Neuronal stem cell (in vitro differentiated cells): ENCODE measurements around the gene TCAP.

ENCODE experiments used
- DNase-seq: peaks from one replicate; pipeline ENCODE4 v3.0.0-alpha.2; 2013; ENCODE audit warnings: low spot score
- H2AFZ ChIP-seq: one replicate; pipeline ENCODE4 v1.6.1; 2013; ENCODE audit warnings: mild to moderate bottlenecking, low read length, inconsistent platforms
- H2AK5ac ChIP-seq: 2 replicates; pipeline ENCODE4 v1.6.1; 2013; ENCODE audit warnings: low read depth, mild to moderate bottlenecking, inconsistent platforms, low read length, moderate library complexity, mixed read lengths
- H2BK120ac ChIP-seq: 2 replicates; pipeline ENCODE4 v1.6.1; 2013; ENCODE audit warnings: low read depth, mild to moderate bottlenecking, inconsistent platforms, low read length, moderate library complexity, mixed read lengths
- H2BK12ac ChIP-seq: one replicate; pipeline ENCODE4 v1.6.1; 2013; ENCODE audit warnings: low read length, inconsistent platforms
- H2BK15ac ChIP-seq: 2 replicates; pipeline ENCODE4 v1.6.1; 2013; ENCODE audit warnings: mild to moderate bottlenecking, low read length, inconsistent platforms, mixed read lengths
- H2BK5ac ChIP-seq: one replicate; pipeline ENCODE4 v1.6.1; 2013; ENCODE audit warnings: inconsistent platforms, mild to moderate bottlenecking, low read length, moderate library complexity
- H3K14ac ChIP-seq: one replicate; pipeline ENCODE4 v1.6.1; 2013; ENCODE audit warnings: low read length, inconsistent platforms
- H3K18ac ChIP-seq: 2 replicates; pipeline ENCODE4 v1.6.1; 2013; ENCODE audit warnings: low read length, inconsistent platforms
- H3K23ac ChIP-seq: 2 replicates; pipeline ENCODE4 v1.6.1; 2013; ENCODE audit warnings: low read depth, mild to moderate bottlenecking, mixed read lengths, low read length, inconsistent platforms; ENCODE audit not compliant: poor library complexity
- H3K27ac ChIP-seq: replicated peaks from 3 replicates; pipeline ENCODE4 v1.5.1; 2013; ENCODE audit warnings: low read length, inconsistent platforms
- H3K27me3 ChIP-seq, 3 experiments: 2 replicates each; pipeline ENCODE4 v1.6.1; 2013; ENCODE audit warnings: low read length in 3 of 3, mild to moderate bottlenecking in 2 of 3, inconsistent platforms in 1 of 3, low read depth in 1 of 3, mixed read lengths in 1 of 3, moderate library complexity in 1 of 3; ENCODE audit not compliant: control insufficient read depth in 3 of 3, insufficient read depth in 3 of 3
- H3K36me3 ChIP-seq, 2 donors: replicated peaks in 1 of 2; 2 replicates each; pipeline ENCODE4 v1.6.1; 2013; ENCODE audit warnings: low read length in 2 of 2; ENCODE audit not compliant: control insufficient read depth in 2 of 2, insufficient read depth in 2 of 2
- H3K4ac ChIP-seq: 2 replicates; pipeline ENCODE4 v1.6.1; 2013; ENCODE audit warnings: inconsistent platforms, mild to moderate bottlenecking, low read length, moderate library complexity
- H3K4me1 ChIP-seq, 2 donors: 1 replicate in 1 of 2; 2 replicates in 1 of 2; pipeline ENCODE4 v1.6.1; 2013; ENCODE audit warnings: low read length in 2 of 2, low read depth in 1 of 2; ENCODE audit not compliant: control insufficient read depth in 2 of 2, insufficient read depth in 1 of 2
- H3K4me2 ChIP-seq: one replicate; pipeline ENCODE4 v1.6.1; 2013; ENCODE audit warnings: mild to moderate bottlenecking, low read length, inconsistent platforms; ENCODE audit not compliant: insufficient read depth, poor library complexity, severe bottlenecking
- H3K4me3 ChIP-seq, 2 donors: 2 replicates each; pipeline ENCODE4 v1.5.1; 2013; ENCODE audit warnings: low read length in 2 of 2, mild to moderate bottlenecking in 2 of 2, inconsistent platforms in 1 of 2, moderate library complexity in 1 of 2
- H3K79me1 ChIP-seq: one replicate; pipeline ENCODE4 v1.6.1; 2013; ENCODE audit warnings: low read depth, mild to moderate bottlenecking, inconsistent platforms, low read length, moderate library complexity
- H3K9ac ChIP-seq: one replicate; pipeline ENCODE4 v1.6.1; 2013; ENCODE audit warnings: mild to moderate bottlenecking, low read depth, low read length, inconsistent platforms; ENCODE audit not compliant: poor library complexity
- H3K9me3 ChIP-seq, 2 donors: replicated peaks in 1 of 2; 2 replicates each; pipeline versions ENCODE3 to v1.6.1; 2013; ENCODE audit warnings: low read length in 2 of 2, mild to moderate bottlenecking in 2 of 2, inconsistent platforms in 1 of 2, low read depth in 1 of 2, mixed read lengths in 1 of 2, moderate library complexity in 1 of 2; ENCODE audit not compliant: control insufficient read depth in 2 of 2, insufficient read depth in 1 of 2
- H4K8ac ChIP-seq: one replicate; pipeline ENCODE4 v1.6.1; 2013; ENCODE audit warnings: low read depth, mild to moderate bottlenecking, inconsistent platforms, low read length, moderate library complexity
- H4K91ac ChIP-seq: one replicate; pipeline ENCODE4 v1.6.1; 2013; ENCODE audit warnings: low read length, low read depth, mild to moderate bottlenecking, inconsistent platforms; ENCODE audit not compliant: poor library complexity
- WGBS, 2 donors: extraction: QIAGEN DNeasy Blood & Tissue Kit; methylation state at CpG; one replicate each; pipeline ENCODE4 v1.1.7; 2013; ENCODE audit warnings: missing lambda C conversion rate in 2 of 2, mixed read lengths in 1 of 2; ENCODE audit not compliant: insufficient read length in 2 of 2, insufficient replicate concordance in 1 of 2; ENCODE audit errors: extremely low coverage in 2 of 2; 5-methylcytosine and 5-hydroxymethylcytosine counted together

TCAP gene

GRCh38 chr17:39687546-39688474 lies 22.7 kb downstream of the TCAP start, which contains the start of gene PGAP3:
Gene PGAP3 (minus strand): TSS chr17:39688057. CDS start chr17:39688014, 43 bp downstream.
- Histone ChIP-seq H2BK120ac (peak within 1 kb of the TSS; percentile 53), H3K18ac (peak within 1 kb of the TSS; percentile 99), H3K27ac (peak within 1 kb of the TSS; percentile 100), H2AFZ (peak within 1 kb of the TSS; percentile 97), H3K4me2 (peak within 1 kb of the TSS; percentile 62), H4K91ac (no peak within 1 kb of the TSS), H3K9ac (peak within 1 kb of the TSS; percentile 95), H3K4ac (no peak within 1 kb of the TSS), H3K9me3 (no peaks in the 10 kb centered on the region), H2BK5ac (peak within 1 kb of the TSS; percentile 96), H3K4me3 (peak within 1 kb of the TSS; percentile 61 to 87), H3K27me3 (no peaks in the 10 kb centered on the region), H3K14ac (no peak within 1 kb of the TSS), H3K4me1 (peaks cover 9 to 10% of the 10 kb centered on the region in 2 donors), H3K23ac (peak within 1 kb of the TSS; percentile 26), H3K79me1 (peaks cover 2% of the 10 kb centered on the region), H2AK5ac (no peak within 1 kb of the TSS), H3K36me3 (peaks cover 3 to 11% of the 10 kb centered on the region in 2 donors), H4K8ac (no peak within 1 kb of the TSS), H2BK12ac (no peak within 1 kb of the TSS), H2BK15ac (no peak within 1 kb of the TSS)
- peak; percentile 87 for DNase-seq
- WGBS, 2 donors, result no CpG with 5 or more reads among the region's 45 CpGs

- no peaks in the 10 kb centered on the region for H3K9me3 ChIP-seq
- H3K23ac ChIP-seq, result no peak overlapping the region
- H3K14ac ChIP-seq, result no peak overlapping the region
- H3K4me1 ChIP-seq, result peaks cover 9 to 10% of the 10 kb centered on the region in 2 donors
- no peak overlapping the region for H2AK5ac ChIP-seq
- no peak overlapping the region for H3K9ac ChIP-seq
- no peak overlapping the region for H2BK5ac ChIP-seq
- H4K91ac ChIP-seq, result no peak overlapping the region
- H3K79me1 ChIP-seq, result peaks cover 2% of the 10 kb centered on the region
- no peak overlapping the region for H2BK12ac ChIP-seq
- H2BK15ac ChIP-seq, result no peak overlapping the region
- peak overlapping the region; percentile 61 to 87 for H3K4me3 ChIP-seq
- no peaks in the 10 kb centered on the region for H3K27me3 ChIP-seq
- WGBS, 2 donors, result no CpG with 5 or more reads among the region's 6 CpGs
- H3K27ac ChIP-seq, result peak overlapping the region; percentile 100
- peak overlapping the region; percentile 62 for H3K4me2 ChIP-seq
- H3K4ac ChIP-seq, result no peak overlapping the region
- H2BK120ac ChIP-seq, result no peak overlapping the region
- no peak for DNase-seq
- H3K18ac ChIP-seq, result no peak overlapping the region
- H4K8ac ChIP-seq, result no peak overlapping the region
- H3K36me3 ChIP-seq, result peaks cover 3 to 11% of the 10 kb centered on the region in 2 donors
- peak overlapping the region; percentile 97 for H2AFZ ChIP-seq
Observed at GRCh38 chr17:39688475-39688835, 23.3 kb downstream of the TCAP start.

GRCh38 chr17:39688945-39689344 lies 23.8 kb downstream of the TCAP start:
- H3K4ac ChIP-seq, result no peak overlapping the region
- H3K27ac ChIP-seq, result no peak overlapping the region
- DNase-seq, result no peak
- H3K23ac ChIP-seq, result no peak overlapping the region
- H2BK120ac ChIP-seq, result no peak overlapping the region
- no peak overlapping the region for H2BK5ac ChIP-seq
- no peak overlapping the region for H2AK5ac ChIP-seq
- H3K4me2 ChIP-seq, result peak overlapping the region; percentile 62
- H3K9ac ChIP-seq, result no peak overlapping the region
- H2AFZ ChIP-seq, result peak overlapping the region; percentile 97
- H2BK15ac ChIP-seq, result no peak overlapping the region
- no peak overlapping the region for H2BK12ac ChIP-seq
- peaks cover 3 to 11% of the 10 kb centered on the region in 2 donors for H3K36me3 ChIP-seq
- H3K4me3 ChIP-seq, result peak overlapping the region in 1 of 2 donors; percentile 61
- peaks cover 9 to 10% of the 10 kb centered on the region in 2 donors for H3K4me1 ChIP-seq
- H3K79me1 ChIP-seq, result peaks cover 2% of the 10 kb centered on the region
- WGBS, 2 donors, result no CpG with 5 or more reads among the region's 3 CpGs
- H4K8ac ChIP-seq, result no peak overlapping the region
- H3K27me3 ChIP-seq, result no peaks in the 10 kb centered on the region
- no peak overlapping the region for H3K18ac ChIP-seq
- H4K91ac ChIP-seq, result no peak overlapping the region
- H3K14ac ChIP-seq, result no peak overlapping the region
- no peaks in the 10 kb centered on the region for H3K9me3 ChIP-seq

- Histone ChIP-seq H3K23ac (no peak overlapping the region), H3K4ac (no peak overlapping the region), H2BK5ac (no peak overlapping the region), H3K27me3 (no peaks in the 10 kb centered on the region), H2AK5ac (peak overlapping the region; percentile 27), H3K79me1 (no peaks in the 10 kb centered on the region), H2AFZ (no peak overlapping the region), H3K9me3 (no peaks in the 10 kb centered on the region), H3K4me2 (no peak overlapping the region), H2BK12ac (peak overlapping the region; percentile 69), H3K4me3 (no peak overlapping the region), H4K91ac (no peak overlapping the region), H3K27ac (peak overlapping the region; percentile 99), H2BK15ac (peak overlapping the region; percentile 69), H2BK120ac (no peak overlapping the region), H3K9ac (peak overlapping the region; percentile 36), H3K4me1 (peaks cover 23% of the 10 kb centered on the region in 2 donors), H4K8ac (no peak overlapping the region), H3K18ac (peak overlapping the region; percentile 35), H3K14ac (no peak overlapping the region), H3K36me3 (peaks cover 0 to 14% of the 10 kb centered on the region in 2 donors)
- DNase-seq, result no peak
- WGBS, 2 donors, result no CpG with 5 or more reads among the region's 5 CpGs
Observed at GRCh38 chr17:39694593-39694992, 29.4 kb downstream of the TCAP start.
